Tibial artery (tissue), 4 donors: Measurements from ENCODE around the gene JADE2.

ENCODE experiments used
- DNase-seq, 2 donors: peaks; one replicate each; pipeline ENCODE4 v3.0.0-alpha.2; 2019
- H3K27ac ChIP-seq, 2 donors: fragments of 200-600 bp; sonication (generic) in 1 of 2; 1 replicate in 1 of 2; 2 replicates in 1 of 2; pipeline ENCODE4 v1.5.1; 2018 to 2019; ENCODE audit warnings: mild to moderate bottlenecking in 1 of 2
- H3K27me3 ChIP-seq, 2 donors: fragments of 200-600 bp; sonication (generic) in 1 of 2; one replicate each; pipeline versions ENCODE4 v1.5.1 to v1.6.0; 2016 to 2019
- H3K36me3 ChIP-seq, 3 donors: fragments of 200-600 bp; sonication (generic) in 2 of 3; one replicate each; pipeline ENCODE4 v1.5.1; 2016 to 2019; ENCODE audit warnings: mild to moderate bottlenecking in 2 of 3
- H3K4me1 ChIP-seq, 4 donors: fragments of 200-600 bp; sonication (generic) in 2 of 4; 1 replicate in 3 of 4; 2 replicates in 1 of 4; pipeline ENCODE4 v1.5.1; 2016 to 2019
- H3K4me3 ChIP-seq, 2 donors: fragments of 200-600 bp; sonication (generic) in 1 of 2; 1 replicate in 1 of 2; 2 replicates in 1 of 2; pipeline ENCODE4 v1.5.1; 2018 to 2019; ENCODE audit warnings: mild to moderate bottlenecking in 2 of 2
- H3K9me3 ChIP-seq, 3 donors: fragments of 200-600 bp; sonication (generic) in 1 of 3; one replicate each; pipeline ENCODE4 v1.5.1; 2016 to 2019
- CTCF ChIP-seq, 2 experiments: fragments of 200-600 bp in 1 of 2; fragments of 450-650 bp in 1 of 2; IDR thresholded peaks; one replicate each; pipeline ENCODE4 v1.5.1; 2017 to 2019; ENCODE audit warnings: antibody characterized with exemption in 2 of 2, mild to moderate bottlenecking in 1 of 2, moderate library complexity in 1 of 2
- intact Hi-C: fragments of 100-400 bp; cut with DNase I; formaldehyde crosslinking; loops from one replicate; pipeline ENCODE4 v1.15.0; 2023; ENCODE audit warnings: low total_unique reads

Gene JADE2

DNA sequence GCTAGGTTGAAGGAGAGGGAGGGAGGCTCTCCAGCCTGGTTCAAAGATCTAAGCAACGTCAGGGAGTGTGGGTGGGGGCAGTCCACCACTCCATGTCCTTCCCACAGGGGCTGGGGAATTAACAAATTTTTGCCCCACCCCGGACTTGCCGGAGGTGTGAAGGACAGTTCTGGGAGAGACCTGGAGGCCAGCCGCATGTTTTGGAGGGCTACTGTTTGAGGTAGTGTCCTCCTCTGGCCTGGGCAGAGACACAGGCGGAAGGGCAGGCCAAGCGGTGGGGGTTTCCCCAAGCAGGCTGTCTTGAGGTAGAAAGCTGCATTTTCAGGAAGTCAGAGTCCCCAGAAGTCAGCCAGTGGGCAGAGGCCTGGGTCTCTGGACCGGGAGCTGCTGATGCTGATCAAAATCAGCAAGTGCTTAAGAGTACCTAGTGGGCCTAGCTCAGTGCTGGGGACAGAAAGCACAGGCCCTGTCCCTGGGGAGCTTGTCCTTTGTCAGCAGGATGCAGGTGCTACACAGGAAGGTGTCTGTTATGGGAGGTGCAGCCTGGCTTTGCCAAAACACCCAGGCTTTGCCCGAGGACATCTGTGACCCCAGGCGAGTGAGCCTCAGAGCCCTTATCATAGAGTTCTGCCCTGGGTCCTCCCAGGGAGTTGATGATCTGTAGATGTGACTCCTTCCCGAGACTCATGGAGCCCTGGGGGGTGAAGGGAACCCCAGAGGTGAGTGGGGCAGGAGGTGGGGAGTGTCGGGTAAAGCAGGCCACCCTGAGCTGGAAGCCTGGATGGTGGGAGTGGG, 18.5 kb downstream of the JADE2 start:
- intact Hi-C loops = no loop called here
- no peak overlapping the region for H3K4me3 ChIP-seq
- H3K36me3 ChIP-seq = peaks cover 37 to 88% (median 65%) of the 10 kb centered on the region in 3 donors
- no peak for TF ChIP-seq CTCF (IDR thresholded peaks at IDR 0.05)
- peaks cover 5 to 57% (median 51%) of the 10 kb centered on the region in 4 donors for H3K4me1 ChIP-seq
- no peak for DNase-seq
- H3K9me3 ChIP-seq = no peaks in the 10 kb centered on the region
- peak overlapping the region; percentile 63 to 64 for H3K27ac ChIP-seq
- no peaks in the 10 kb centered on the region for H3K27me3 ChIP-seq

GRCh38 chr5:134545070-134545868, 19.8 kb downstream of the JADE2 start:
- peak overlapping the region; percentile 63 to 64 for H3K27ac ChIP-seq
- no peaks in the 10 kb centered on the region for H3K27me3 ChIP-seq
- no peaks in the 10 kb centered on the region for H3K9me3 ChIP-seq
- peak; percentile 90 to 93 for DNase-seq
- intact Hi-C loops = no loop called here
- TF ChIP-seq CTCF (IDR thresholded peaks at IDR 0.05) = no peak
- H3K4me1 ChIP-seq = peaks cover 5 to 69% (median 59%) of the 10 kb centered on the region in 4 donors
- H3K4me3 ChIP-seq = no peak overlapping the region
- peaks cover 25 to 88% (median 57%) of the 10 kb centered on the region in 3 donors for H3K36me3 ChIP-seq

DNA sequence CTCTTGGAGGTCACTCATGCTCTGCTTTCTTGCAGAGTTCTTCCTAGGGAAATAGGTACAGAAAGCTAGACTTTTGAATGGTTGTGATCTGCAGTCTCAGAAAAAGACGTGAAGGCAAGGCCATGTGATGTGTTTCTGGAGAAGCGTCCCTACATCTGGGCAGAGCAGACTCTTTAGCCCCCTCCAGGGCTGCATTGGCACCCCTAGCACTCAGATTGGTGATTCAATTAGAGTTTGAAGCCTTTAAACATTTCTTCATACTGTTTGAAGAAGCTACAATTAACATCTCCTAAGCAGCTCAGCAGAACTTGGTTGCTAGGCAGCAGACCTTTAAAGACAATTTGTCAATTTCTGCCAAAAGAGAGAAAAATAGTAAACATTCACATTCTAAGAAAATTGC, 21.6 kb downstream of the JADE2 start:
- no peak for DNase-seq
- Histone ChIP-seq H3K36me3 (peaks cover 8 to 83% (median 46%) of the 10 kb centered on the region in 3 donors), H3K27me3 (no peaks in the 10 kb centered on the region), H3K4me3 (no peak overlapping the region), H3K27ac (peak overlapping the region in 1 of 2 donors; percentile 57), H3K4me1 (peaks cover 5 to 87% (median 69%) of the 10 kb centered on the region in 4 donors), H3K9me3 (no peaks in the 10 kb centered on the region)
- intact Hi-C loops = no loop called here
- no peak for TF ChIP-seq CTCF (IDR thresholded peaks at IDR 0.05)

DNA sequence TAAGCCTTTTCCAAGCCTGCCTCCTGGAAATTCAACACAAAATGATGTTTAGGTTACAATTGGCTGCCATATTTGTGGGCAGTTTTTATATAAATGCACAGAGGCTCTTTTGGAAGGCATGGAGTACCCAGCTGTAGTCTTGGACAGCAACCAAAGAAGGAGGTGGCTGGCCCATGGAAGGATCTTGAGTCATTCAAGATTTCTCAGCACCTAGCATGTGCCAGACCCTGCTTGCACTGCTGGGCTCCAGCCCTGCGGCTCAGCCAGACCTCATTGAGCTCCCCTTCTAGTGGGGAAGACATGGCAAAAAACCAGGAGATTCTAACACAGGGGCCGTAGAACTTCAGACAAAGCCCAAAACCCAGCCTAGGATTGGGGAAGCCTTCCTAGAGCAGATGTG, 22.1 kb downstream of the JADE2 start:
- H3K4me3 ChIP-seq = no peak overlapping the region
- peaks cover 5 to 83% (median 51%) of the 10 kb centered on the region in 3 donors for H3K36me3 ChIP-seq
- TF ChIP-seq CTCF (IDR thresholded peaks at IDR 0.05) = no peak
- H3K4me1 ChIP-seq = peaks cover 8 to 92% (median 72%) of the 10 kb centered on the region in 4 donors
- peak; percentile 67 to 87 for DNase-seq
- H3K9me3 ChIP-seq = no peaks in the 10 kb centered on the region
- intact Hi-C loops = no loop called here
- no peaks in the 10 kb centered on the region for H3K27me3 ChIP-seq
- H3K27ac ChIP-seq = peak overlapping the region in 1 of 2 donors; percentile 57

DNA sequence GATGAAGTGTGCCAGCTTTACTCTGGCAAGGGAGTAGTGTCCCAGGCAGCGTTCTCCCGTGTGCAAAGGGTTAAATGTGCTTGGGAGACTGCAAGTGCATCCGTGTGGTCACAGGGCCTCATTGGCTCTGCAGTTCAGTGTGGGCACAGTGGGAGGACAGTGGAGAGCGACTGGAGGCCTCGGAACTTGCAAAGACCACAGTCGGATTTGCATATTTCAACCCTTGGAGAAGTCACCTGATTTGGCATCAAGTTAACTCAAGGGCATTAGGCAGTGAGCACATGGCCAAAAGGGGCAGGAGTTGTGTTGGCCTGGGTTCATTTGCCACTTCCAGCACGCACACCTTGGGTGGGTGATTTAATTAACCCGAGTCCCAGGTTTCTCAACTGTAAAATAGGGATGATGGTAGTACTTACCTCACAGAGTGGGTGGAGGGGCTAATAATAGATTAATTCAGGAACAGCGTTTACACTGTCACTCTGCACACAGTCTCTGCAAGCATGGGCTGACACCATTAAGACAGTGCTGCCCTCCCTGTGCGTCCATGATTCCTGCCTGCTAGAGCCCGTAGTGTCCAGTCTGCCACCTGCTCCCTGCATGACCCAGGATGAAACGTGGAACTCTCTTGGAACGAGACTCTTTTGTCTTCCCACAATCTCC, 22.7 kb downstream of the JADE2 start:
- Histone ChIP-seq H3K4me3 (no peak overlapping the region), H3K9me3 (no peaks in the 10 kb centered on the region), H3K36me3 (peaks cover 5 to 81% (median 55%) of the 10 kb centered on the region in 3 donors), H3K4me1 (peaks cover 8 to 98% (median 74%) of the 10 kb centered on the region in 4 donors), H3K27ac (peak overlapping the region in 1 of 2 donors; percentile 57), H3K27me3 (no peaks in the 10 kb centered on the region)
- no peak for DNase-seq
- intact Hi-C loops = no loop called here
- TF ChIP-seq CTCF (IDR thresholded peaks at IDR 0.05) = no peak
